Measurements from ENCODE around the gene MTRF1.

The MTRF1 gene, protein sequence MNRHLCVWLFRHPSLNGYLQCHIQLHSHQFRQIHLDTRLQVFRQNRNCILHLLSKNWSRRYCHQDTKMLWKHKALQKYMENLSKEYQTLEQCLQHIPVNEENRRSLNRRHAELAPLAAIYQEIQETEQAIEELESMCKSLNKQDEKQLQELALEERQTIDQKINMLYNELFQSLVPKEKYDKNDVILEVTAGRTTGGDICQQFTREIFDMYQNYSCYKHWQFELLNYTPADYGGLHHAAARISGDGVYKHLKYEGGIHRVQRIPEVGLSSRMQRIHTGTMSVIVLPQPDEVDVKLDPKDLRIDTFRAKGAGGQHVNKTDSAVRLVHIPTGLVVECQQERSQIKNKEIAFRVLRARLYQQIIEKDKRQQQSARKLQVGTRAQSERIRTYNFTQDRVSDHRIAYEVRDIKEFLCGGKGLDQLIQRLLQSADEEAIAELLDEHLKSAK

DNA sequence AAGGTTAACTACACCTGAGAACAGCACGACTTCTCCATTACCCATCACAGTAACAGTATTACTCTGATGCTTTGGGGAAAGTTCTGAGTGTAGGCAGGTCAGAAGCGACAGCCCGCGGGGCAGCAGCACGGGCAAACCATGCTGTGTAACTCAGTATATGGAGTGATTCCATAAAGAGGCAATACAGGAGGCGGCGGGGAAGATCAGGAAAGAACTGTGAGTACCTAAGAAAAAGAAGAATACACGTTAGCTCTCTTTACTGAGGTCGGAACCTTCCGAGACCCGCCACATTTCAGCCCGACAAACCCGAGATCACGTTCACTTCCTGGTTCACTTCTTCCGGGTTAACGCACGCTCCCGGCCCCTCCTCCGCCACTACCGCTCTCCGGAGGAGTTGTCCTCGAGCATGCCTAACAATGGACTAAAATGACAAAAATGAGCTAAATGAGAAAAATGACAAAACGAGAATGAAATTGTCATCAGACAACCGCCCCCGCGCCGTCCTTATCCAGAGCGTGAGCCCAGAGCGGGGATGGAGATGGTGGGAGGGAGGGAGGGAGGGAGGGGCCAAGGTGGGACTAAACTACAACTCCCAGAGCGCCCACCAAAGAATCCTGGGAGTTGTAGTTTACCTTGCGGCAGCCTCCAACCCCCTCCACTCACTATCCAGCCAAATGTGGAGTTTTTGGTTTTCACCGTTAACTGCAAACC lies at the start of gene MTRF1:
Gene MTRF1 (minus strand): TSS at position 316 of the 711 bp plus-strand sequence. CDS start 2,669 bp downstream, outside the sequence.
- DNase-seq: peak; percentile 68

DNA sequence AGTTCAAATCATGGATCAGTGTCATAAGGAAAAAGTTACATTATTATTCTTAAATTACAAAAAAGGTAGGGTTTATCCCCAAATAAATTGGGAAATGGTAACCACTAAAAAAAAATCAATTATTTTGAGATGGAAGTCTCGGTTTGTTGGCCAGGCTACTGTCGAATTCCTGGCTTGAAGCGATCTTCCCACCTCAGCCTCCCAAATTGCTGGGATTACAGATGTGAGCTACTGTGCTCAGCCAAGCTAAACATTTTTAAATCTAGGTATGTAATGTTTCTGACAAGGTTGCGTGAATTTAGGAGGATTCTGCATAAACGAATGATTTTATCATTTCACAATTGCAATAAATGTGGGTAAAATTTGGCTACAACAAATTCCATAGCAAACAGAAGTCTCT lies 49.7 kb upstream of the MTRF1 start:
- no peak for DNase-seq

DNA sequence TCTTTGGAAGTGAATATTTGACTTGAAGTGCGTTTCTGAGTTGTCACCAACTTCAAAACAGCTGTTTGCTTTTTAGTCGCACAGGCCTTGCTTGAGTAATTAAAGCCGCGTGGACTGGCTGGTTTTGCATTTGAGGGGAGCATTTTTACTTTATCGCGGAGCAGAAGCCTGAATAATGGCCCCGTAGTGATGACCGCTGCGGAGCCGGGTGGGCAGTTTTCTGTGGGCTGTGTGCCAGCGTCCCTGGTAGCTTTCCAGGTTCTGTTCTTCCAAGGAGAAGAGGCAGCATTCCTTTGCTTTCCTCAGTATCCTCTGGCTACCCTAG lies 48.8 kb upstream of the MTRF1 start:
- DNase-seq: no peak

DNA sequence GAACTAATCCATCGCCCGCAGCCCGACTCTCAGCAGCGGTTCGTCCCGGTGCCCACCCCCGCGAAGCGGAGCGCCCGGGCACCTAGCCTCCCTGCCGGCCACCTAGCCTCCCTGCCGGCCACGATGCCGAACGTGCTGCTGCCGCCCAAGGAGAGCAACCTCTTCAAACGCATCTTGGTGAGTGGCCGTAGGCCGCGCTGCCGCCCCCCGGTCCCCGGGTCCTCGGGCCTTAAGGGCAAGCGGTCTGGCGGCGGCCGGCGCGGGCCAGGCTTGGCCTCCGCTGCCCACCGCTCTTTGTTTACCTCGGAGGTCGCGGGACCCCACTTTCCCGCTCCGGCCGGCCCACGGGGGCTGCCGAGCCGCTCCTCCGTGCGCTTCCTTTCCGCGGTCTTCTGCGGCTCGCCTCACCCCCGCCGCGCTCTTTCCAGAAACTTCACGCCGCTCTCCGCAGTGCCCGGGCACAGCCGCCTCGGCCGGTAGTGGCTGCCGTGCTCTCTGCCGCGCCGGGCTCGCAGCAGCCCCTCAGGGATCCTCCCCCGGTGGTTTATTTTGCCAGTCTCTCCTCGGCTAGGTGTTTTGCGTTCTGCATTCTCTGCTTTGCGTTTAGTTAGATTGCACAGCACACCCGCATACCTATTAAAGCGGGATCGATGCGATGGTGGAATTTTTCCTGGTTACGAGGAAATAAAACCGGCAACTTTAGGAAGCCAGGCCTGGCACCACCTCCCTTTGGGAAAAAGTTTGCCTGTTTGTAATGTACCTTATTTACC lies 48.2 kb upstream of the MTRF1 start:
- DNase-seq: peak; percentile 26

DNA sequence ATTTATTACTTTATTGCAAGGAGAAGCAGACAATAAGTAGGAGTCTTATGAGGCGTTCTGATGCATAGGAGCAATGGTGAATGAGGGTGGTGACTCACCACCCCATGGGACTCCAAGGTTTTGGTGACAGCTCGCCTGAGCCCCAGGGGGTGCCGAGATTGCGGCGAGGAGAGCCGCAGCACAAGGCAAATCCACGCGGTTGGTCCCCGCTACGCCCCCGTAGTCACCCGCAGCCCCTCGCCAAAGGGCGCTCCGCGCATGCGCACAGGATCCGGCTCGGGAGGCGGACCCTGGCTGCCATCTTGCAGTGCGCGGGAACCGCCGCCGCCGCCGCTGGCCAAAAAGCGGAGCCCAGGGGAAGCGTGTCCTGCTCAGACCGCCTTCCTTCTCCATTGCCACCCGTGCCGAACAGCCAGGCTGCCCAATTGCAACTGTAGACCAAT lies 47.6 kb upstream of the MTRF1 start, which contains the start of gene NAA16:
Gene NAA16 (plus strand): TSS at position 305 of the 443 bp plus-strand sequence. CDS start 262 bp downstream, outside the sequence.
- peak; percentile 94 for DNase-seq

DNA sequence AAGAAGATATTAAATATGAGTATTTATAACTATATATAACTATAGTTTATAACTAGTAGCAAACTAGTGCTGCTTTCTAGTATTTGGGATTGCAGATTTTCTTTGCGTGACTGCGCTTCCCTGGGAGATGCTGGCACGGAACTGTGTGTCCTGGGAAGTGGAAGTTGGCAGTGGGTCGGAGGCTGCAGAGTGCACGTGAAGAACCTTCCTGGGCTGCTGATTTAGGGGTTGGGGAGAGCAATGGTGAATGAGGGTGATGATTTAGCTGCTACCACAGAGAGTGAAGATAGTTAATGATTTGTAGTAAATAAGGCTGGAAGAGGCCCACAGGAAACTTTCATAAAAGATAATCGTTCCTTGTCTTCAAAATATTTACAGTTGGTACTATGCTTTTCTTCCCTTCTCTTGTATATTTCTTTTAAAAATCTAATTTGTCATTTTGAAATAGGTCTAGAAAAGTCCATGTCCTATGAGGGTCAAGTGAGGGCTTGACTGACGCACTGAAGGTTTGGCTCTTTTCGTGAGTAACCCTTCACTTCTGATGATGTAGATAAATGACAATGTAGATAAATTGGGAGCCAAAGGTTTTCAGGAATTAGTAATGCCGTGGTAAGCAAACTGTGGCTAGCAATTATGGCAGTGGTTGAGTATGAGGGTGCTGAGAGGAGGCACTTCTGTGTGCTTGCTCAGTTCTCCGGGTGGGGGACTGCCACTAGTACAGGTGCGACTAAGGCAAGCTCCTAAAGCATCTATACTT lies 44.7 kb upstream of the MTRF1 start:
- DNase-seq: no peak

DNA sequence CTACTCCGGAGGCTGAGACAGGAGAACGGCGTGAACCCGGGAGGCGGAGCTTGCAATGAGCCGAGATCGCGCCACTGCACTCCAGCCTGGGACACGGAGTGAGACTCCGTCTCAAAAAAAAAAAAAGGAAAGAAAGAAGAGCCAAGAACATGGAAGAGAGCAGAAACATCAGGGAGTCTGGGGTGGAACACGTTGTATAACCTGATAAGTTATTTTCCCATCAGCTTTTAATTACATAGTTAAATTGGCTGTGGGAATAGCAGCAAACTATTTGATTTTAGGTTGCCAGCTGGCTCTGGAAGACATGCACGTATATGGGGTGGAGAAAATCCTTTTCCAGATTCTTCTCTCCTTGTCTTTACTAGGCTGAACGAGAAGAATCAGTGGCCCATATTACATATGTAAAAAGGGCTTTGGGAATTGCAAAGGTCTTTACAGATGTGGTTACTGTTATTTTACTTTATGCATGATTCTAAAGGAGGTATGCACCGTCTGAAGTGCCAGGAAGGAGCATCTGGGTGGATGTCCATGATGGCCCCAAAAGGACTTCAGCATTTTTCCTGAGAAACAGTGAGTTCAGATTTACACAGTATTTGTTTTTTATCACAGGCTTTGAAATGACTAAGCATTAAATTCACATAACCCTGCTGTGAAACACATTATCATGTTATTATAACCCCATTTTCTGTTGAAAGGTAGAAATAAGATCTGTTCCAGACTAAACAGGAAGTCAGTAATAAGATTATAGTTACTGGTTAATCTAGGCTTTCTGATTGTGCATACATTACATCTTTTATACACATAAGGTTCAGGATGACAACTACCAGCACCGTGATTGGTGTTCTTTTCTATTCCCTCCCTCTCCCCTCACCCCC lies 43.1 kb upstream of the MTRF1 start:
- no peak for DNase-seq

DNA sequence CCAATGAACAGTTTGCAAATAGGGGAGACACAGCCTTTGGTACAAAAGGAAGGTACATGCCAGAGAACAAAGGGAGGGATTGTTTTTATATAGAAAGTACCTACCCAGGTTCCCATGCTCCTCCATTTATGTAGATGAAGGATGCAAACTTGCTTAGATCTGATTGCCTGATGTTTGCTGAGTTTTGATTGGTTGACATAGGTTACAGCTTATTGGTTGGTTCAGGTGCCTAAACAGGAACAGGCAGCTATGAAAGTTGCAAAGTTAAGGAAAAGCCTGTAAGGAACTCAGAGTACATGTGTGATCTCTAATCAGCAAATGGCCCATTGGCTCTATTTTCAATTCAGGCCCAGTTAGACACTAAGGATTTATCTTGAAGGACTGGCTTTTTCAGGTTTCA lies 41.2 kb upstream of the MTRF1 start:
- no peak for DNase-seq

DNA sequence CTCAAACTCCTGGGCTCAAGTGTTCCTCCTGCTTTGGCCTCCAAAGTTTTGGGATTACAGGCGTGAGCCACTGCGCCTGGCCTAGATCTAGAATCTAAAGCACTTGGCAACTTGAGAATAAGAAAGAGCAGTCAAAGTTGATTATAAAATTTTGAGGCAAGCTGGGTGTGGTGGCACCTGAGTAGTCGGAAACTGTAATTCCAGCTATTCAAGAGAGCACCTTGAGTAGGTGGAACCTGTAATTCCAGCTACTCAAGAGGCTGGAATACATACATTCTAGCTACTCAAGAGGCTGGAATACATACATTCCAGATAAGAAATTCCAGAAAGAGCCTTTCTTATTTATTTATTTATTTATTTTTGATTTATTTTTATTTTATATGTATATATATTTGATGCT lies 39.4 kb upstream of the MTRF1 start:
- DNase-seq: no peak

DNA sequence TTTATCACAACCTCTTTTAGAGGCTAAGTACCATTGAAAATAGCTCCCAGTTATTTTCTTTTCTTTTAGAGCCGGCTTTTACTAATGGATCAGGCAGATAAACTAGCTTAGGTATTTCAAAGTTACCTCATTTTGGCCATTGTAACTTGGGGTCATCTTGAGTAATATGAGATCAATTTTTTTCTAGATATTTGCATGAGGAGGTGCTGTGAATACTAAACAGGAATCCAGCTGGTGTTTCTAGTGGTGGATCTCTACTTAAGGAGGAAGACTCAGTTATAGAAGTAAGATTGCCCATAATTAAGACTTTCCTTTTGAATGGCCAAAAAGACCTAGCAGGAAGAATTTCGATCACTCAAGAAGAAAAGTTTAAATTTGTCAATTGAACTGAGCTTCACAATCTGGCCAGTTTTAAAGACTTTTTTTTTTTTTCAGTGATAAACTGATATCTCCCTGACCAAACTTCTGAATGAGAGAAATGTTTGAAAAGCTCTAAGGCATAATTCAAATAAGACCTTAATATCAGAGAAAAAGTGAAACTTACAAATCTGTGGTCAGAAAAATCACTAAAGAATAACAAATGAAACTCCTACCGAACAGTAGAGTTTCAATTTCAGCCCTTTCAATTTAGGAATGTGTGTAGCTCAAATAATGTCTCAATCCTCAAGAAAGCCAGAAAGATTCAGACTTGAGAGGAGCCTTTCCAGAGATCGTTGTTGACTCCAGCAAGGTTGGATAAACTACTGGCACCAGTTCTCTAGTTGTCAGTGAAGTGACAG lies 36.1 kb upstream of the MTRF1 start:
- DNase-seq: no peak

DNA sequence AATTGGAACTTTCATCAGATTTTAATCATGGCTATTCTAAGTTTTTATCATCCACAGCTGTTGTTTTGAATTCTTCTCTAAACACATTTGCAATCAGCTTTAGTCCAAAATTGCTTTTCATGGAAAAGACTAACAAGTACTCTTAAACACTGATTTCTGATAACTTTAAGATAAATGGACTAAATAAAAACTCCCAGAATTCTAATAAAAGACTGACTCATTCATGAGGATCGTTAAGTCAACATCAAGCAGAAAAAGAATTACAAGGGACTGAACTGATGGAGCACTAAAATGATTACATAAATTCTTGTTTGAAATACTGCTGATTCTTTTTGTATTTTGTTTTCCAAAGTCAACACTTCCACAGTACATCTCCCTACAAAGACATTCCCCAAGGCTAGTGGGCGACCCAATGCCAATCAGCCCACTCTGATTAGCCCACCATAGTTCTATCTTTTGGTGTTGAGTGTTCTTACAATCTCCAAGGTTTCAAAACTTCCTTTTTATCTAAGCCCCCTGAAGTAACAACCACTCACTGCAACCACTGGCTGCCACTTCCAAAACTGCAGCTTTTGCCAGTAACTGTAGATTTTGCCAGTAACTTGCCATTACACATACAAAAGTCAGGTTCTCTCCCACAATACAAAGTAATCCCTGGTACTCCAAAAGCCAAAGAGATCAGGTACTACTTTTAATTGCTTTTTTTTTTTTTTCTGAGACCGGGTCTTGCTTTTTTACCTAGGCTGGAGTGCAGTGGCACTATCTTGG lies 33.7 kb upstream of the MTRF1 start:
- DNase-seq: no peak

DNA sequence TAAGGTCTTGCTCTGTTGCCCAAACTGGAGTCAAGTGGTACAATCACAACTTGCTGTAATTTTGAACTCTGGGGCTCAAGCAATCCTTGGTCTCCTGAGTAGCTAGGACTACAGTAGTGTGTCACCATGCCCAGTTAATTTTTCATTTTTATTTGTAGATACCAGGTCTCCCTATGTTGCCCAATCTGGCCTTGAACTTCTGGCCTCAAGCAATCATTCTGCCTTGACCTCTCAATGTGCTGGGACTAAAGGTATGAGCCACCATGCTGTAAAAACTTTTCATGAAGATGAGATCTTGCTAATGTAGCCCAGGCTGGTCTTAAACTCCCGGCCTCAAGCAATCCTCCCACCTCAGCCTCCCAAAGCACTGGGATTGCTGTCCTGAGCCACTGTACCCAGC lies 32.6 kb upstream of the MTRF1 start:
- DNase-seq: no peak

DNA sequence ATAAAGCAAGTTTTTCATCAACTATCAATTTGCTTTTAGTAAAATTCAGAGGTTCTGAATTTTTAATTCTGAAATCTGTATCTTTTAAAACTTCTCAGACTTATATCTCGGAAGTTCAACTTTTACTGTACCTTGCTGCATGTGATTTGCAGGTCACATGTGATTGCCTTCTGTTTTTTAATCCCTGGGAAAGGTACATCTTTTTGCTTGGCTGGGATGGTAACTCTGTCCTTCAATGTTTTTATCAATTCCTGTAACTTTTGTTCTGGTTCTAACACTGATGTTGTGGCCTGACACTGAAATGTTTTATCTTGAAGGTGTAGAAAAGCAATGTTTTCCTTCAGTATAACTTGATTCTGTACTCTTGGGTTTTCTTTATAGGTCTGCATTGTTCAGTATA lies 31.5 kb upstream of the MTRF1 start:
- no peak for DNase-seq

DNA sequence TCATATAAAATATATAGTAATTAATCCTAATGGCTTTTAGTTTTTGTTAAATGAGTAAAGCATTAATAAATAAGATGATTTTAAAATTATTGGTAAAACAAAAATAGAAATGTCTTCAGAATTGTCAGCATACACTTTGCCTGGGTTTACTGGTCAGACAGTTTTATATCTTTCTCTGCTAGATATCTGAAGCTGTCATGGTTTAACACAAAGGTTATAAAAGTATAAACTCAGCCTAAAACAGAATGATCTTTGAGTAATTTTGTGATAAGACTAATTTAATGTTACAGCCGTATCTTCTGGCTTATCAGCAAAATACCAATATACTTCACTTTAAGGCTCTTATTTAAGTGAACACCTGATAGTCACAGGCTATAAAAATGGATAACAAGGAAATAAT lies 29.9 kb upstream of the MTRF1 start:
- DNase-seq: no peak

DNA sequence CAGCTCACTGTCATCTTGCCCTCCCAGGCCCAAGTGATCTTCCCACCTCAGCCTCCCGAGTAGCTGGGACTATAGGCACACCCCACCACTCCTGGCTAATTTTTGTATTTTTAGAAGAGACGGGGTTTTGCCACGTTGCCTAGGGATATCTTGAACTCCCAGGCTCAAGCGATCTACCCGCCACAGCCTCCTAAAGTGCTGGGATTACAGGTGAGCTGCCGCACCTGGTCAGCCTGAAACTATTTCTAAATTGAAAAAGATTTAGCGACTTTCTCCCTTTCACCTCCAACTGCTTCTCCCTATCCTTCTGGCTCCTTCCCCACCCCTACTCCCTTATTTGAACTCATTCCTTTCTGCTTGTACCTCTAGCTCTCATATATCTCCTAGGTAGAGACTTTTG lies 27.9 kb upstream of the MTRF1 start:
- no peak for DNase-seq

DNA sequence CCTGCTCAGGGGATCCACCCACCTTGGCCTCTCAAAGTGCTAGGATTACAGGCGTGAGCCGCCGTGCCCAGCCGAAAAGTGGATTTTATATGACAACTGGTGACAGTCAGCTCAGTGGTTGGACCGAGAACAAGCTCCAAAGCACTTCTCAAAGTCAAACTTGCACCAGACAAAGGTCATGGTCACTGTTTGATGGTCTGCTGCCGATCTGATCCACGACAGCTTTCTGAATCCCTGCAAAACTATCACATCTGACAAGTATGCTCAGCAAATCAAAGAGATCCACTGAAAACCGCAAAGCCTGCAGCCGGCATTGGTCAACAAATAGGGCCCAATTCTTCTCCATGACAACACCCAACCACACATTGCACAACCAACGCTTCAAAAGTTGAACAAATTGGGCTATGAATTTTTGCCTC lies 26.1 kb upstream of the MTRF1 start:
- no peak for DNase-seq

DNA sequence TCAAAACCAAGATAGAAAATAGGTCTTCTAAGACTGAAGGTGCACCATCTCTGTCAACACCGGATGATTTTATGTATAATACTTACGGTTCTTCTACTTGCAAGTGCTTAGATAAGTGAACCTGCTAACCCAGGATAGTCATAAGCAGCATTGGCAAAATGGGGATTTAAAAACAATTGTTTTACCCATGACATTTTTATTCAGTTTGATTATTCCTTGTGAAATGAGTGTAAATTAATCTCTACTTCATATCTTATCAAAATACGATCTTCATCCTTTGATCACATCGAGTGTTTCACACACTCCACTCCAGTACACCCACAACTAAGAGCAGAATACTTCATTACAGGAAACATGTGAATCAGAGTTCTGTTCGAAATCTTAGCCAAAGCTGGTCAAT lies 23.0 kb upstream of the MTRF1 start:
- no peak for DNase-seq

DNA sequence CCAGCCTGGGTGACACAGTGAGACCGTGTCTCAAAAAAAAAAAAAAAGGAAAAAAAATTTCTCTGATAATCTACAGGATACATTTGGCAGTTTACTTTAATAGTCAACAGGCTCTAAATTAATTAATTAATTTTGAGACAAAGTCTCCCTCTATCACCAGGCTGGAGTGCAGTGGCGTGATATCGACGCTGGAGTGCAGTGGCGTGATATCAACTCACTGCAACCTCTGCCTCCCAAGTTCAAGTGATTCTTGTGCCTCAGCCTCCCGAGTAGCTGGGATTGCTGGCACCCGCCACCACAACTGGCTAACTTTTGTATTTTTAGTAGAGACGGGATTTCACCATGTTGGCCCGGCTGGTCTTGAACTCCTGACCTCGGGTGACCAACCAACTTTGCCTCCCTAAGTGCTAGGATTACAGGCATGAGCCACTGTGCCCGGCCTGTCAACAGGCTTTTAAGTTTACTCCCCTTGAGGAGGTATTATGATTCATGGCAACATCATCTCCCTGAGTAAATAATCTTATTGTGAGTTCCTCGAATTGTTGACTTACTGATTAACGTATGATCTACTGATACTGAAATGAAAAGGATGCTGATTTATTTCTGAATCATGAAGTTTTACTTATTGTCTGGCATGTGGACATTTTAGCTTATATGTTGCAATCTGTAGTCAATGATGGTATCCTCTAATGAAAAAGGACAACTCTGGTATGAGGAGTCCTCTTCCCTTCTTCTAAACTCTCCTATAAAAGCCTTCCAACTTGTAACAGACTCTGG lies 21.3 kb upstream of the MTRF1 start:
- no peak for DNase-seq

DNA sequence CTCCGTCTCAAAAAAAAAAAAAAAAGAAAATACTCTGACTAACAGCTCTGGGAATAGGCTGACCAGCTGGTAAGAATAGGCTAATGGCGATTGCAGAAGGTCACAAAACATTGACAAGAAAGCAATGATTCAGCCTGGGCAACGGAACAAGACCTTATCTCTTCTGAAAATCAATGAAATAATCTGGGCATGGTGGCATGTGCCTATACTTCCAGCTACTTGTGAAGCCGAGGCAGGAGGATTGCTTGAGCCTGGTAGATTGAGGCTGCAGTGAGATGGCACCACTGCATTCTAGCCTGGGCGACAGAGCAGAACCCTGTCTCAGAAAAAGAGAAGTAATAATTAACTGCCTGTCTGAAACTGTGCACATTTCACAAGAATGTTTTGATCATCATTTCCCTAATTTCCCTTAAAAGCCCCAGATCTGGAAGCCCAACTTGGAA lies 18.8 kb upstream of the MTRF1 start:
- DNase-seq: no peak

Data from activated T-cell treated with anti-CD3 and anti-CD28 coated beads for 4 hours (primary cell).